K562 (cell line): Measurements from ENCODE around the gene TSPAN18. TPM values are rescaled to one million over a fixed set of nuclear protein-coding genes. Genes with fewer than 3 reads are reported as not detected.

Experiments
- ATAC-seq: fragments of 200-7000 bp; cut with Tn5 transposase; 3 replicates; pipeline ENCODE4 v1.9.1; 2020; ENCODE audit warnings: moderate library complexity
- BruUV-seq: library from RNA; stranded (reverse); fragments of 400-500 nt; replicated peaks from 2 replicates; lab custom pipeline; 2021; lab: Mats Ljungman, UMichigan
- CTCF ChIA-PET: fragments of 300-600 bp; formaldehyde crosslinking; extraction: SDS; loops from one replicate; lab custom pipeline; 2021; ENCODE audit warnings: low intra/inter-chr PET ratio; lab: Yijun Ruan, JAX
- POLR2A ChIA-PET: fragments of 300-600, 350-650 bp; sonication (Branson Sonifier 250); formaldehyde crosslinking; extraction: SDS; loops from one replicate; lab custom pipeline; 2021; ENCODE audit warnings: antibody characterized with exemption, inconsistent platforms; lab: Yijun Ruan, JAX
- DNase-seq, 4 experiments: peaks; one replicate each; pipeline versions ENCODE4 v3.0.0 to v3.0.0-alpha.2; 2011 to 2018; ENCODE audit warnings: low spot score in 3 of 4, mixed read lengths in 3 of 4; ENCODE audit errors: extremely low read depth in 1 of 4
- FAIRE-seq: peaks from 2 replicates; lab custom pipeline; 2011; peaks lifted over from hg19 to GRCh38; lab: Jason Lieb, UNC
- H2AFZ ChIP-seq: 2 replicates; pipeline ENCODE4 v1.6.0; 2011; ENCODE audit warnings: low read depth, low read length, control low read depth, inconsistent platforms
- H3K27ac ChIP-seq: fragments of 200-600 bp; 3 replicates; pipeline ENCODE4 v1.8.0; 2011; ENCODE audit warnings: low read depth, mild to moderate bottlenecking, control low read depth, inconsistent platforms, low read length, moderate library complexity, mixed read lengths; ENCODE audit errors: extremely low read depth
- H3K27me3 ChIP-seq, 2 experiments: fragments of 300-600 bp in 1 of 2; 2 replicates in 1 of 2; 3 replicates in 1 of 2; pipeline versions ENCODE4 v1.6.0 to v1.8.0; 2011; ENCODE audit warnings: inconsistent platforms in 2 of 2, low read length in 2 of 2, mild to moderate bottlenecking in 1 of 2, mixed read lengths in 1 of 2, moderate library complexity in 1 of 2; ENCODE audit not compliant: control insufficient read depth in 2 of 2, insufficient read depth in 2 of 2
- H3K36me3 ChIP-seq: fragments of 300-600 bp; 3 replicates; pipeline ENCODE4 v1.8.0; 2011; ENCODE audit warnings: mild to moderate bottlenecking, low read length, inconsistent platforms; ENCODE audit not compliant: control insufficient read depth, insufficient read depth
- H3K4me1 ChIP-seq, 2 experiments: fragments of 200-600 bp in 1 of 2; replicated peaks in 1 of 2; 2 replicates in 1 of 2; 3 replicates in 1 of 2; pipeline versions ENCODE4 v1.5.1 to v1.8.0; 2011; ENCODE audit warnings: inconsistent platforms in 2 of 2, low read length in 2 of 2, mild to moderate bottlenecking in 1 of 2, mixed read lengths in 1 of 2, moderate library complexity in 1 of 2; ENCODE audit not compliant: control insufficient read depth in 2 of 2, insufficient read depth in 2 of 2
- H3K4me2 ChIP-seq: 2 replicates; pipeline ENCODE4 v1.6.1; 2011; ENCODE audit warnings: low read length, control low read depth, inconsistent platforms, mixed read lengths; ENCODE audit not compliant: insufficient read depth
- H3K4me3 ChIP-seq: fragments of 200-600 bp; sonication (generic), shearing (Covaris generic); 2 replicates; pipeline ENCODE4 v1.5.1; 2016; ENCODE audit warnings: control low read depth, inconsistent platforms
- H3K79me2 ChIP-seq: fragments of 200-600 bp; 3 replicates; pipeline ENCODE4 v1.8.0; 2011; ENCODE audit warnings: low read length, inconsistent platforms; ENCODE audit not compliant: control insufficient read depth, insufficient read depth
- H3K9ac ChIP-seq, 2 experiments: 2 replicates each; pipeline versions ENCODE4 v1.6.0 to v1.6.1; 2011; ENCODE audit warnings: low read depth in 2 of 2, low read length in 2 of 2, control low read depth in 1 of 2, inconsistent platforms in 1 of 2, mild to moderate bottlenecking in 1 of 2, mixed read lengths in 1 of 2; ENCODE audit not compliant: insufficient read depth in 1 of 2
- H3K9me1 ChIP-seq: one replicate; pipeline ENCODE4 v1.6.0; 2011; ENCODE audit warnings: inconsistent platforms, mild to moderate bottlenecking, low read length, moderate library complexity; ENCODE audit not compliant: control insufficient read depth, insufficient read depth
- H3K9me3 ChIP-seq: replicated peaks from 2 replicates; pipeline ENCODE4 v1.5.1; 2011; ENCODE audit warnings: low read depth, low read length, inconsistent platforms; ENCODE audit not compliant: control insufficient read depth, insufficient read depth
- H4K20me1 ChIP-seq: replicated peaks from 2 replicates; pipeline ENCODE4 v1.6.1; 2011; ENCODE audit warnings: low read length, inconsistent platforms, mixed read lengths; ENCODE audit not compliant: control insufficient read depth, insufficient read depth
- BCOR ChIP-seq: fragments of 450-650 bp; IDR thresholded peaks from 2 replicates; pipeline ENCODE4 v1.6.1; 2016
- CHD1 ChIP-seq: fragments of 200-600 bp; sonication (generic); IDR thresholded peaks from one replicate; pipeline ENCODE4 v1.6.1; 2012; ENCODE audit warnings: mild to moderate bottlenecking, moderate library complexity, low read length, inconsistent platforms
- GABPB1 ChIP-seq: sonication (generic); formaldehyde crosslinking; IDR thresholded peaks from 2 replicates; pipeline ENCODE4 v1.8.0; 2022; ENCODE audit warnings: mild to moderate bottlenecking, missing genetic modification reagents
- NFYB ChIP-seq: IDR thresholded peaks from 2 replicates; pipeline ENCODE4 v1.6.1; 2011; ENCODE audit warnings: mild to moderate bottlenecking, moderate library complexity; ENCODE audit not compliant: insufficient read length; ENCODE audit errors: extremely low read depth
- PPARD ChIP-seq: fragments of 250-450 bp; sonication (Bioruptor Pico); IDR thresholded peaks from 2 replicates; pipeline ENCODE4 v1.8.0; 2022; ENCODE audit warnings: inconsistent platforms, mild to moderate bottlenecking, moderate library complexity
- RBM25 ChIP-seq: fragments of 200-400 bp; formaldehyde crosslinking; IDR thresholded peaks from 2 replicates; pipeline ENCODE4 v1.6.1; 2018; ENCODE audit warnings: low read length, low read depth, moderate library complexity; ENCODE audit not compliant: severe bottlenecking
- ZFP36 ChIP-seq: fragments of 150-350 bp; IDR thresholded peaks from 2 replicates; pipeline ENCODE4 v1.6.1; 2018; ENCODE audit warnings: low read length, low read depth; ENCODE audit not compliant: partially characterized antibody
- ZNF445 ChIP-seq: fragments of 250-450 bp; sonication (Bioruptor Pico); IDR thresholded peaks from 2 replicates; pipeline ENCODE4 v1.4.0; 2020; ENCODE audit warnings: low read depth, mild to moderate bottlenecking, moderate library complexity
- WGBS: fragments of 100-300 bp; shearing (Covaris generic); methylation state at CpG from one replicate; pipeline ENCODE4 v1.1.6; 2016; ENCODE audit warnings: low coverage, mixed read lengths; ENCODE audit not compliant: insufficient coverage; ENCODE audit errors: missing lambda C conversion rate; 5-methylcytosine and 5-hydroxymethylcytosine counted together
- in situ Hi-C: fragments of 300-500 bp; cut with MboI; formaldehyde crosslinking; loops from 4 replicates; pipeline ENCODE4 v1.15.0; 2018; ENCODE audit warnings: inconsistent platforms, mixed read lengths
- intact Hi-C: fragments of 100-400 bp; cut with micrococcal nuclease; formaldehyde crosslinking; loops from 2 replicates; pipeline ENCODE4 v1.14.2; 2022
- polyA plus RNA-seq, 8 experiments: library from polyadenylated mRNA; depleted of rRNA in 4 of 8; stranded (reverse) in 5 of 8; unstranded in 3 of 8; fragments of >200 nt; fragmentation: Nextera tagmentation in 2 of 8; fragmentation: Illumina TruSeq in 1 of 8; extraction: Ambion mirVana in 2 of 8; extraction: Trizol in 1 of 8; gene quantifications; 2 replicates each; pipeline versions ENCODE4 v1.2.1 to v1.2.3, GENCODE V29; 2011 to 2014; ENCODE audit warnings: inconsistent platforms in 1 of 8, missing spikeins in 1 of 8
- total RNA-seq, 7 experiments: library from RNA; depleted of rRNA in 6 of 7; stranded (reverse); fragments of >200 nt in 6 of 7; fragmentation: Illumina TruSeq in 2 of 7; extraction: Trizol in 2 of 7; gene quantifications; 2 replicates each; pipeline versions ENCODE4 v1.2.1 to v1.2.3, GENCODE V29; 2011 to 2021; ENCODE audit warnings: low replicate concordance in 1 of 7
- TF ChIP-seq, protein P1 (sequence below): IDR thresholded peaks from 2 replicates; pipeline ENCODE4 v1.6.1; 2011; ENCODE audit not compliant: insufficient read length; ENCODE audit errors: extremely low read depth
- TF ChIP-seq, protein P2 (sequence below): sonication (generic); formaldehyde crosslinking; IDR thresholded peaks from 2 replicates; pipeline ENCODE4 v1.9.0; 2022; ENCODE audit warnings: mild to moderate bottlenecking, missing genetic modification reagents
- TF ChIP-seq, protein P3 (sequence below), 2 experiments: IDR thresholded peaks; 2 replicates each; pipeline ENCODE4 v1.6.1; 2011; ENCODE audit warnings: borderline replicate concordance in 1 of 2, control low read depth in 1 of 2, low read depth in 1 of 2, low read length in 1 of 2, mild to moderate bottlenecking in 1 of 2, mixed read lengths in 1 of 2, moderate library complexity in 1 of 2; ENCODE audit not compliant: insufficient read depth in 1 of 2, insufficient read length in 1 of 2, poor library complexity in 1 of 2, severe bottlenecking in 1 of 2; ENCODE audit errors: extremely low read depth in 1 of 2

TSPAN18 gene
- total and polyA plus RNA-seq, 9 of the 15 experiments (the other 6 are each of a cell fraction or from before 2014, with no cell fraction given) = 0.17 to 0.35 (median 0.22) TPM; not detected in 4

DNA sequence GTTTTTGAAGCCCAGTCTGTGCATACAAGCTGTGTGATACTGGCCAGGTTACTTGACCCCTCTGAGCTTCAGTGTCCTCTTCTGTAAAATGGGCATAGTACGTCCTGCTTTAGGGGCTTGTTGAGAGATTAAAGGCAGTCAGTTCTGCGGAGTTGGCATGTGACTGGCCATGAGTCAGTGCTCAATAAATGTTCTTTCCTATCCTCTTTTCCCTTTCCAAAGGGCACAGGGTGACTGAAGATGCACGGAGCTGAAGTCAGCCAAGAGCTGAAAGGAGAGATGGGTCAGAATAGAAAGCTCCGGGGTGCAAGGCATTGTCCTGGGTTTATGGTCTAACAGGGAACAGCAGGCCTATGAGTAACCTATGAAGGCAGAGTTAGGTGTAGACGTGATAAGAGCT, 175.0 kb downstream of the TSPAN18 start:
- Histone ChIP-seq H3K36me3 (no peaks in the 10 kb centered on the region), H3K27ac (no peak overlapping the region), H3K4me3 (no peak overlapping the region), H3K4me1 (peaks cover 4 to 5% of the 10 kb centered on the region in 2 experiments; a peak in 4 of 5 replicates), H3K9ac (no peak overlapping the region), H3K9me3 (no peaks in the 10 kb centered on the region), H3K79me2 (no peaks in the 10 kb centered on the region), H3K9me1 (no peaks in the 10 kb centered on the region), H3K4me2 (no peak overlapping the region), H3K27me3 (peaks cover 0 to 16% of the 10 kb centered on the region in 2 experiments; a peak in 2 of 5 replicates), H4K20me1 (no peaks in the 10 kb centered on the region)
- no peak for ATAC-seq
- no peak for FAIRE-seq
- in situ Hi-C loops = no loop called here
- POLR2A ChIA-PET = no interaction called here
- DNase-seq = no peak
- intact Hi-C loops = no loop called here
- CTCF ChIA-PET = no interaction called here
- WGBS = 0% methylated on average over 5 of the region's 5 CpGs
- no TSS peak for BruUV-seq
- TF ChIP-seq PPARD (CRISPR knock-in tag) (no peak), NFYB (no peak), BCOR (0 out of 2 replicates have a peak, but pooled peaks have one; percentile 26), ZFP36 (peak; percentile 42), RBM25 (peak; percentile 60)
- TF ChIP-seq, all 486 proteins: peak for 3
- H2AFZ ChIP-seq = no peak overlapping the region

DNA sequence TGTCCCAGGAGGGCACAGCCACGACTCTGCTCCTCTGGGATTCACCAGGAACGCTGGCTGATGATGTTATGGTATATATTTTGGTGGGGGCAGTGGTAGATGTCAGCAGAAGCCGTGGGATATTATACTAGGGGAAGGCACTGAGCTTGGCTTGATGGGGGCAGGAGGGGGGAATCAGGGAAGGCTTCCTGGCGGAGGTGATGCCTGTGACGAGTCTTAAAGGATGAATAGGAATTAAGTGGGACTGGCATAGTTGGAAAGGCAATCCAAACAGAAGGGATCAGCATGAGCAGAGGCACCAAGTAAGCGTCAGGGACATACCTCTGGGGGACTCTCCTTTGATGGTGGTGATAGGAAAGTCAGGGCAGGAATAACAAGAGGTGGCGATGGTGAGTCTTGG, 176.3 kb downstream of the TSPAN18 start:
- Histone ChIP-seq H3K79me2 (no peaks in the 10 kb centered on the region), H3K4me2 (no peak overlapping the region), H3K4me3 (no peak overlapping the region), H3K9me1 (no peaks in the 10 kb centered on the region), H3K4me1 (peaks cover 4 to 10% of the 10 kb centered on the region in 2 experiments; a peak in 4 of 5 replicates), H3K27me3 (peaks cover 0 to 22% of the 10 kb centered on the region in 2 experiments; a peak in 2 of 5 replicates), H3K9ac (no peak overlapping the region), H3K27ac (no peak overlapping the region), H3K9me3 (no peaks in the 10 kb centered on the region), H2AFZ (no peak overlapping the region), H4K20me1 (no peaks in the 10 kb centered on the region), H3K36me3 (no peaks in the 10 kb centered on the region)
- no peak for DNase-seq
- WGBS = 0% methylated on average over 7 of the region's 7 CpGs
- ChIA-PET POLR2A (interaction anchor here (0.6 kb wide), 1 partner anchor 110 kb away, joined by 3 read pairs; no protein-coding TSS in a partner anchor), CTCF (no interaction called here)
- no TSS peak for BruUV-seq
- intact Hi-C loops = no loop called here
- no peak for ATAC-seq
- TF ChIP-seq, protein P1, sequence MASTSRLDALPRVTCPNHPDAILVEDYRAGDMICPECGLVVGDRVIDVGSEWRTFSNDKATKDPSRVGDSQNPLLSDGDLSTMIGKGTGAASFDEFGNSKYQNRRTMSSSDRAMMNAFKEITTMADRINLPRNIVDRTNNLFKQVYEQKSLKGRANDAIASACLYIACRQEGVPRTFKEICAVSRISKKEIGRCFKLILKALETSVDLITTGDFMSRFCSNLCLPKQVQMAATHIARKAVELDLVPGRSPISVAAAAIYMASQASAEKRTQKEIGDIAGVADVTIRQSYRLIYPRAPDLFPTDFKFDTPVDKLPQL = no peak
- TF ChIP-seq, protein P2, sequence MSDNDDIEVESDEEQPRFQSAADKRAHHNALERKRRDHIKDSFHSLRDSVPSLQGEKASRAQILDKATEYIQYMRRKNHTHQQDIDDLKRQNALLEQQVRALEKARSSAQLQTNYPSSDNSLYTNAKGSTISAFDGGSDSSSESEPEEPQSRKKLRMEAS = no peak
- TF ChIP-seq, protein P3, sequence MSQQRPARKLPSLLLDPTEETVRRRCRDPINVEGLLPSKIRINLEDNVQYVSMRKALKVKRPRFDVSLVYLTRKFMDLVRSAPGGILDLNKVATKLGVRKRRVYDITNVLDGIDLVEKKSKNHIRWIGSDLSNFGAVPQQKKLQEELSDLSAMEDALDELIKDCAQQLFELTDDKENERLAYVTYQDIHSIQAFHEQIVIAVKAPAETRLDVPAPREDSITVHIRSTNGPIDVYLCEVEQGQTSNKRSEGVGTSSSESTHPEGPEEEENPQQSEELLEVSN (IDR thresholded peaks at IDR 0.05; ENCODE audit: borderline replicate concordance in 1 of 2, extremely low read depth in 1 of 2, insufficient read depth in 1 of 2, insufficient read length in 1 of 2, low read depth in 1 of 2, low read length in 1 of 2, poor library complexity in 1 of 2, severe bottlenecking in 1 of 2) = no peak
- TF ChIP-seq ZNF445 (CRISPR knock-in tag) (no peak), BCOR (peak; percentile 38; the same call in 1 of the 2 replicates), CHD1 (no peak), RBM25 (peak; percentile 17), GABPB1 (CRISPR knock-in tag) (no peak), ZFP36 (peak; percentile 94)
- in situ Hi-C loops = no loop called here
- no peak for FAIRE-seq
